LNCaP clone FGC (cell line): ENCODE data around the gene DEPDC5.

Experiments
- DNase-seq: peaks from one replicate; pipeline ENCODE4 v3.0.0-alpha.2; 2011; ENCODE audit warnings: low read depth
- H3K4me3 ChIP-seq: 2 replicates; pipeline ENCODE4 v1.5.1; 2011; ENCODE audit warnings: mild to moderate bottlenecking, low read depth, low read length, control low read depth
- TF ChIP-seq, protein P1 (sequence below): IDR thresholded peaks from 2 replicates; pipeline ENCODE4 v1.5.1; 2012; ENCODE audit warnings: mild to moderate bottlenecking; ENCODE audit not compliant: control insufficient read depth, insufficient read depth; ENCODE audit errors: extremely low read depth

The DEPDC5 gene

DNA sequence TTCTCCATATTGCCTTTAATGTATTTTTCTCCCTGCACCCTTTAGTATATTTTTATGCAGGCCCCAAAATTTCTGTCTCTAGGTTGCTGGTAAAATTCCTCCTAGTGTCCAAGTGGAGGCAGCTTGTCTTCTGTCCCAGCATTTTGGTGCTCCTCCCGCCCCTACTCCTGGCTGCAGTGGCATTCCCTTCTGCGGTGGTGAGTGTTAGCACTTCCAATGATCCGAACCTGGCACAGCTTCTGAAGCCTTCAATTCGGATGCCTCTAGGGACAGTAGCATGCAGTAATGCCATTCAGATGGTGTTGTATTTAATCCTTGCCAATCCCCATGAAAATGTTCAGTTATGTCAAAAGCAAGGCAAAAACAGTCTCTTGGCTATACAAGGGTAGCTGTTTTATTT is 196.4 kb downstream of the DEPDC5 start:
- TF ChIP-seq, protein P1, sequence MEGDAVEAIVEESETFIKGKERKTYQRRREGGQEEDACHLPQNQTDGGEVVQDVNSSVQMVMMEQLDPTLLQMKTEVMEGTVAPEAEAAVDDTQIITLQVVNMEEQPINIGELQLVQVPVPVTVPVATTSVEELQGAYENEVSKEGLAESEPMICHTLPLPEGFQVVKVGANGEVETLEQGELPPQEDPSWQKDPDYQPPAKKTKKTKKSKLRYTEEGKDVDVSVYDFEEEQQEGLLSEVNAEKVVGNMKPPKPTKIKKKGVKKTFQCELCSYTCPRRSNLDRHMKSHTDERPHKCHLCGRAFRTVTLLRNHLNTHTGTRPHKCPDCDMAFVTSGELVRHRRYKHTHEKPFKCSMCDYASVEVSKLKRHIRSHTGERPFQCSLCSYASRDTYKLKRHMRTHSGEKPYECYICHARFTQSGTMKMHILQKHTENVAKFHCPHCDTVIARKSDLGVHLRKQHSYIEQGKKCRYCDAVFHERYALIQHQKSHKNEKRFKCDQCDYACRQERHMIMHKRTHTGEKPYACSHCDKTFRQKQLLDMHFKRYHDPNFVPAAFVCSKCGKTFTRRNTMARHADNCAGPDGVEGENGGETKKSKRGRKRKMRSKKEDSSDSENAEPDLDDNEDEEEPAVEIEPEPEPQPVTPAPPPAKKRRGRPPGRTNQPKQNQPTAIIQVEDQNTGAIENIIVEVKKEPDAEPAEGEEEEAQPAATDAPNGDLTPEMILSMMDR: no peak
- no peak for DNase-seq

GRCh38 chr22:31951194-31952093 is 197.6 kb downstream of the DEPDC5 start:
- no peak overlapping the region for H3K4me3 ChIP-seq
- DNase-seq: no peak
- TF ChIP-seq, protein P1: no peak

More for the DNA sequence above, 196.4 kb downstream of the DEPDC5 start:
- H3K4me3 ChIP-seq: no peak overlapping the region

DNA sequence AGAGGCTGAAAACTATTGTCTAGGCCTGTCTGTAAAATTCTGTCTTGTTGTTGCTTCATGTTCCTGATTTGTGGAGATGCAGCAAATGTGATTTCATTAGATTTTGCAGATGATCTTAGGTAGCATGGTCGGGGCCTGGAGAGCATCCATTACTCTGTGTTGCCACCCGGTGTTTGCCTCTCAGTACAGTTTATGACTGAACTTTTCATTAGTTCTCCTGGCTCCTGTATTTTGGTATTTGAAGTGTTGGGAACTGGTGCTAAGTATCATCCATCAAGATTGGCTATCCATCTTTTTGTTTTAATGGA is 198.2 kb downstream of the DEPDC5 start:
- DNase-seq: no peak
- H3K4me3 ChIP-seq: no peak overlapping the region
- TF ChIP-seq, protein P1: 0 out of 2 replicates have a peak, but pooled peaks have one; percentile 9

DNA sequence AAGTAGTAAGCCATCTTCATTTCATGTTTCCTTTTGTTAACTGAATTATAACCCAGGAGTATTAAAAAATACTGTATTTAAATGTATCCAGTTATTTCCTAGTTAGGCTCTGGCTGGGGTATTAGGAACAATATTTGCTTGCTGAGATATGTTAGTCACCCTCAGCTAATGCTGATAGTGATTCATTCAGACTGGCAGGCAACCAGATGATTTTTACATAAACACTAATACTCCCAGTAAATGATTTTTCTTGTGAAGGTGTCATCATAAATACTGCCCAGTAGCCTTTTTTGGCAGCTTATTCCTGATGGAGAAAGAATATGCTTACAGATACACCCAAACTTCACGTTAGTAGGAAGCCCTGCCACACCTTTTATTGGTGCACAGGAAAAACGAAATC is 198.7 kb downstream of the DEPDC5 start:
- TF ChIP-seq, protein P1: no peak
- DNase-seq: no peak
- no peak overlapping the region for H3K4me3 ChIP-seq

GRCh38 chr22:31953261-31953660 is 199.4 kb downstream of the DEPDC5 start:
- H3K4me3 ChIP-seq: no peak overlapping the region
- TF ChIP-seq, protein P1: no peak
- no peak for DNase-seq

GRCh38 chr22:31954535-31955523 is 201.0 kb downstream of the DEPDC5 start:
- DNase-seq: no peak
- no peak overlapping the region for H3K4me3 ChIP-seq
- TF ChIP-seq, protein P1: no peak
